Measurements from ENCODE around the gene TIMM10B.

The TIMM10B gene

GRCh38 chr11:6440906-6441358 is 40.4 kb upstream of the TIMM10B start, which contains the start of gene HPX:
HPX (minus strand) TSS chr11:6440987; CDS start chr11:6440963, 24 bp downstream.
- FAIRE-seq: no peak
- no peak for TF ChIP-seq CTCF (IDR thresholded peaks at IDR 0.05; ENCODE audit: insufficient read depth, missing control alignments)
- DNase-seq (ENCODE audit: insufficient read length, low spot score): no peak

GRCh38 chr11:6442441-6442840 is 38.9 kb upstream of the TIMM10B start:
- no peak for FAIRE-seq
- DNase-seq (ENCODE audit: insufficient read length, low spot score): no peak
- TF ChIP-seq CTCF (IDR thresholded peaks at IDR 0.05; ENCODE audit: insufficient read depth, missing control alignments): no peak

GRCh38 chr11:6443269-6444003 is 37.9 kb upstream of the TIMM10B start:
- FAIRE-seq (no peak), DNase-seq (ENCODE audit: insufficient read length, low spot score) (peak; percentile 33)
- peak; percentile 73 for TF ChIP-seq CTCF (IDR thresholded peaks at IDR 0.05; ENCODE audit: insufficient read depth, missing control alignments)

GRCh38 chr11:6448574-6448973 is 32.7 kb upstream of the TIMM10B start:
- FAIRE-seq (no peak), DNase-seq (ENCODE audit: insufficient read length, low spot score) (no peak)
- no peak for TF ChIP-seq CTCF (IDR thresholded peaks at IDR 0.05; ENCODE audit: insufficient read depth, missing control alignments)

- no peak for FAIRE-seq
- DNase-seq (ENCODE audit: insufficient read length, low spot score): no peak
- TF ChIP-seq CTCF (IDR thresholded peaks at IDR 0.05; ENCODE audit: insufficient read depth, missing control alignments): no peak
Observed at GRCh38 chr11:6452219-6452618, 29.1 kb upstream of the TIMM10B start.

GRCh38 chr11:6453152-6453551 is 28.1 kb upstream of the TIMM10B start:
- DNase-seq (ENCODE audit: insufficient read length, low spot score) (no peak), FAIRE-seq (no peak)
- no peak for TF ChIP-seq CTCF (IDR thresholded peaks at IDR 0.05; ENCODE audit: insufficient read depth, missing control alignments)

GRCh38 chr11:6455070-6455469 is 26.2 kb upstream of the TIMM10B start:
- no peak for FAIRE-seq
- no peak for DNase-seq (ENCODE audit: insufficient read length, low spot score)

More at GRCh38 chr11:6455070-6455469, 26.2 kb upstream of the TIMM10B start:
- no peak for TF ChIP-seq CTCF (IDR thresholded peaks at IDR 0.05; ENCODE audit: insufficient read depth, missing control alignments)
